HEK293 (cell line): ENCODE results near the gene MRPS16.

Source experiments
- CTCF ChIP-seq: fragments of 450-650 bp; formaldehyde crosslinking; IDR thresholded peaks from 2 replicates; pipeline ENCODE4 v1.5.1; 2016; ENCODE audit warnings: missing biosample characterization, missing genetic modification characterization
- GLI4 ChIP-seq: fragments of 450-650 bp; formaldehyde crosslinking; IDR thresholded peaks from 2 replicates; pipeline ENCODE4 v1.5.1; 2016; ENCODE audit warnings: missing biosample characterization, missing genetic modification characterization
- GLIS1 ChIP-seq: fragments of 450-650 bp; formaldehyde crosslinking; IDR thresholded peaks from 2 replicates; pipeline ENCODE4 v1.5.1; 2016; ENCODE audit warnings: missing biosample characterization, missing genetic modification characterization
- MYNN ChIP-seq: fragments of 450-650 bp; formaldehyde crosslinking; IDR thresholded peaks from 2 replicates; pipeline ENCODE4 v1.5.1; 2016; ENCODE audit warnings: missing biosample characterization, missing genetic modification characterization, borderline replicate concordance
- PATZ1 ChIP-seq: fragments of 450-650 bp; formaldehyde crosslinking; IDR thresholded peaks from 2 replicates; pipeline ENCODE4 v1.5.1; 2016; ENCODE audit warnings: missing biosample characterization, missing genetic modification characterization
- TRIM28 ChIP-seq: IDR thresholded peaks from 2 replicates; pipeline ENCODE4 v1.6.1; 2011; ENCODE audit warnings: low read length, control low read depth, borderline replicate concordance
- ZBTB49 ChIP-seq: fragments of 450-650 bp; formaldehyde crosslinking; IDR thresholded peaks from 2 replicates; pipeline ENCODE4 v1.5.1; 2016; ENCODE audit warnings: missing biosample characterization, missing genetic modification characterization, low read depth
- ZNF133 ChIP-seq: fragments of 450-650 bp; formaldehyde crosslinking; IDR thresholded peaks from 2 replicates; pipeline ENCODE4 v1.5.1; 2016; ENCODE audit warnings: missing biosample characterization, missing genetic modification characterization
- ZNF140 ChIP-seq: fragments of 450-650 bp; formaldehyde crosslinking; IDR thresholded peaks from 2 replicates; pipeline ENCODE4 v1.5.1; 2016; ENCODE audit warnings: missing biosample characterization, missing genetic modification characterization

GRCh38 chr10:73252445-73253224 lies at the start of gene MRPS16:
- no peak for TF ChIP-seq GLI4 (tag by site-specific recombination)
- TF ChIP-seq MYNN (tag by site-specific recombination) = no peak
- no peak for TF ChIP-seq ZBTB49 (tag by site-specific recombination)
- no peak for TF ChIP-seq ZNF140 (tag by site-specific recombination)
- TF ChIP-seq ZNF133 (tag by site-specific recombination) = no peak
- TF ChIP-seq PATZ1 (tag by site-specific recombination) = no peak; the same call in 1 of the 2 replicates
- TF ChIP-seq GLIS1 (tag by site-specific recombination) = peak; percentile 44
- peak; percentile 93 for TF ChIP-seq TRIM28
- TF ChIP-seq CTCF (tag by site-specific recombination) = peak; percentile 53; the same call in 1 of the 2 replicates
